Left lung (tissue), 10 donors: ENCODE measurements around the gene LRIG1. TPM values are rescaled to one million over a fixed set of nuclear protein-coding genes. Genes with fewer than 3 reads are reported as not detected.

ENCODE experiments used
- ATAC-seq: fragments of 200-7000 bp; cut with Tn5 transposase; one replicate; pipeline ENCODE4 v1.9.1; 2020; ENCODE audit warnings: moderate library complexity
- DNase-seq, 4 donors: peaks; one replicate each; pipeline ENCODE4 v3.0.0-alpha.2; 2013 to 2020
- H3K27ac ChIP-seq, 2 donors: fragments of 200-600 bp; sonication (generic) in 1 of 2; one replicate each; pipeline versions ENCODE4 v1.5.0 to v1.8.0; 2020 to 2021
- H3K27me3 ChIP-seq, 2 donors: fragments of 200-600 bp; sonication (generic) in 1 of 2; one replicate each; pipeline versions ENCODE4 v1.5.0 to v1.8.0; 2020 to 2021
- H3K36me3 ChIP-seq, 2 donors: fragments of 200-600 bp; sonication (generic) in 1 of 2; one replicate each; pipeline versions ENCODE4 v1.5.0 to v1.8.0; 2020 to 2021
- H3K4me1 ChIP-seq, 2 donors: fragments of 200-600 bp; one replicate each; pipeline ENCODE4 v1.8.0; 2021
- H3K4me3 ChIP-seq, 2 donors: fragments of 200-600 bp; sonication (generic) in 1 of 2; one replicate each; pipeline versions ENCODE4 v1.5.0 to v1.8.0; 2020 to 2021; ENCODE audit warnings: mild to moderate bottlenecking in 1 of 2
- H3K9me3 ChIP-seq, 2 donors: fragments of 200-600 bp; sonication (generic) in 1 of 2; one replicate each; pipeline versions ENCODE4 v1.5.0 to v1.8.0; 2020 to 2021
- intact Hi-C, 2 donors: fragments of 100-400 bp; cut with DNase I; formaldehyde crosslinking; loops; one replicate each; pipeline versions ENCODE4 v1.11.2 to v1.14.2; 2022
- polyA plus RNA-seq, 6 donors: library from polyadenylated mRNA; unstranded; fragments of 120-200 nt; gene quantifications; one replicate each; pipeline ENCODE4 v1.2.1, GENCODE V29; 2013; ENCODE audit not compliant: insufficient read length in 6 of 6
- total RNA-seq, 2 donors: library from RNA; stranded (reverse); fragmentation: NEBNext Ultra II Directional; extraction: Animal tissue kit (Norgen Biotek cat#: 25700); gene quantifications; one replicate each; pipeline ENCODE4 v1.2.1, GENCODE V29; 2021
- TF ChIP-seq, protein P1 (sequence below), 2 donors: fragments of 200-600 bp; sonication (generic) in 1 of 2; IDR thresholded peaks; one replicate each; pipeline versions ENCODE4 v1.5.0 to v1.8.0; 2021; ENCODE audit warnings: antibody characterized with exemption in 2 of 2
- donor health status: DM: no; HTN: yes; CAD: no.
- donor health status: DM: no; HTN: no; CAD: no.

The LRIG1 gene
- total and polyA plus RNA-seq, 8 donors: 32.6 to 42.7 (median 35.7) TPM

DNA sequence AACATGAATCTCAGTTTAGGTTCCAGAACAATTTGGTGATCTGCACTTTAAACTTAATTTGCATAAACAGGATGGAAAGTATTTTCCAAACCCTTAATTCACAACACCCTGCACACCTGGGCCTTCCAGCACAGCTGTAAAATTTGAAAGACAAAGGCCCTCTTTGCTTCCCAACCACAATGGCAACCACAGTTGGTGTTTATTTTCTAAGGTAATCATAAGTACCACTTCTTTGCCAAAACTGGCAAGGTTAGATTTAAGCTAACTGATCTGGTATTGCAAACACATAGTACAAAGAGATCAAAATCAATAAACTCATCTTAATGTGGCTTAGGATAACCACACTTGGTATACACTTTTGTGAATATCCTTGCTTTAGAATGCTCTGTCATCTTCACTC is 4.1 kb downstream of the LRIG1 start:
- Histone ChIP-seq H3K4me1 (peaks cover 27 to 69% of the 10 kb centered on the region in 2 donors), H3K9me3 (no peaks in the 10 kb centered on the region), H3K27me3 (no peaks in the 10 kb centered on the region), H3K27ac (peak overlapping the region in 1 of 2 donors; percentile 9), H3K36me3 (no peaks in the 10 kb centered on the region), H3K4me3 (no peak overlapping the region)
- DNase-seq (no peak), ATAC-seq (no peak)
- TF ChIP-seq, protein P1, sequence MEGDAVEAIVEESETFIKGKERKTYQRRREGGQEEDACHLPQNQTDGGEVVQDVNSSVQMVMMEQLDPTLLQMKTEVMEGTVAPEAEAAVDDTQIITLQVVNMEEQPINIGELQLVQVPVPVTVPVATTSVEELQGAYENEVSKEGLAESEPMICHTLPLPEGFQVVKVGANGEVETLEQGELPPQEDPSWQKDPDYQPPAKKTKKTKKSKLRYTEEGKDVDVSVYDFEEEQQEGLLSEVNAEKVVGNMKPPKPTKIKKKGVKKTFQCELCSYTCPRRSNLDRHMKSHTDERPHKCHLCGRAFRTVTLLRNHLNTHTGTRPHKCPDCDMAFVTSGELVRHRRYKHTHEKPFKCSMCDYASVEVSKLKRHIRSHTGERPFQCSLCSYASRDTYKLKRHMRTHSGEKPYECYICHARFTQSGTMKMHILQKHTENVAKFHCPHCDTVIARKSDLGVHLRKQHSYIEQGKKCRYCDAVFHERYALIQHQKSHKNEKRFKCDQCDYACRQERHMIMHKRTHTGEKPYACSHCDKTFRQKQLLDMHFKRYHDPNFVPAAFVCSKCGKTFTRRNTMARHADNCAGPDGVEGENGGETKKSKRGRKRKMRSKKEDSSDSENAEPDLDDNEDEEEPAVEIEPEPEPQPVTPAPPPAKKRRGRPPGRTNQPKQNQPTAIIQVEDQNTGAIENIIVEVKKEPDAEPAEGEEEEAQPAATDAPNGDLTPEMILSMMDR (IDR thresholded peaks at IDR 0.05): no peak
- intact Hi-C loops: no loop called here

DNA sequence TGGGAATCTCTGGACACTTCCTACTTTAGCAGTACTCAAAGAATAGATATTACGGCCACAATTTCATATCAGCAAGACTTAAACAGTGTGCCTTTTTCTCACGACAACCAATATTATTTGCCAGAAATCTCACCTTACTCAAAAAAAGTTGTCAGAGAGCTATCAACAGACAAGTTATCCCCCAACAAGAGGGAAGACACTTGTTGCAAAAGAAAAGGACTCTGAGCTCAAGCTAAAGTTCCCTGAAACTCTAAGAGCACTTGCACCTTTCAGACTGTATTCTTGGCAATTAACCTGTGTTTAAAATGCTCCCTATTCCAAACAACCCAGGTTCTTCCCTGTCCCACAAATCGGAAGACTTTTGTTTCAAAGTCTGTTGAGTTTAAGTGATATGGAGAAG is 4.5 kb downstream of the LRIG1 start:
- no peak for DNase-seq

DNA sequence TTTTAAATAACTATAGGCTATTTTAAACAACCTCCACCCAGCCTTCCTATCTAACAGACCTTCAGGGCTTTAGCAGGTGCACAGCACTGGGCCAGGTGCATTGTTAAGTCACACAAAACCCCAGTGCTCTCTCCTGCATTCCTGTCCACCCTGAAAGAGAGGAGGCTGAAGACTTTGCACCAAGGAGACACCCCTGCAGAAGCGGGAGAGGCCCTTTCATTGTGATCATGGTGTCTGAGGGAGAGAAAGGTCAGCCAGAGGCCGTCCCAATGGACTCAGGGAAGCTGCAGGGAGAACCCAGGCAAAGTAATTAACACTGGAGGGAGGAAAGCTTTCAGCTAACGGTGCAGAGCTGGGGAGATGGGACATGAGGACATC is 5.2 kb downstream of the LRIG1 start:
- H3K27me3 ChIP-seq: no peaks in the 10 kb centered on the region
- intact Hi-C loops: no loop called here
- H3K4me1 ChIP-seq: peaks cover 36 to 75% of the 10 kb centered on the region in 2 donors
- DNase-seq (no peak), ATAC-seq (no peak)
- H3K27ac ChIP-seq: no peak overlapping the region
- no peaks in the 10 kb centered on the region for H3K36me3 ChIP-seq
- TF ChIP-seq, protein P1 (IDR thresholded peaks at IDR 0.05): no peak
- H3K4me3 ChIP-seq: no peak overlapping the region
- no peaks in the 10 kb centered on the region for H3K9me3 ChIP-seq

More for the DNA sequence above, 4.5 kb downstream of the LRIG1 start:
- H3K36me3 ChIP-seq: no peaks in the 10 kb centered on the region
- H3K9me3 ChIP-seq: no peaks in the 10 kb centered on the region
- TF ChIP-seq, protein P1 (IDR thresholded peaks at IDR 0.05): no peak
- H3K27ac ChIP-seq: no peak overlapping the region
- H3K4me3 ChIP-seq: no peak overlapping the region
- ATAC-seq: no peak
- no peaks in the 10 kb centered on the region for H3K27me3 ChIP-seq
- peaks cover 30 to 69% of the 10 kb centered on the region in 2 donors for H3K4me1 ChIP-seq
- intact Hi-C loops: no loop called here

DNA sequence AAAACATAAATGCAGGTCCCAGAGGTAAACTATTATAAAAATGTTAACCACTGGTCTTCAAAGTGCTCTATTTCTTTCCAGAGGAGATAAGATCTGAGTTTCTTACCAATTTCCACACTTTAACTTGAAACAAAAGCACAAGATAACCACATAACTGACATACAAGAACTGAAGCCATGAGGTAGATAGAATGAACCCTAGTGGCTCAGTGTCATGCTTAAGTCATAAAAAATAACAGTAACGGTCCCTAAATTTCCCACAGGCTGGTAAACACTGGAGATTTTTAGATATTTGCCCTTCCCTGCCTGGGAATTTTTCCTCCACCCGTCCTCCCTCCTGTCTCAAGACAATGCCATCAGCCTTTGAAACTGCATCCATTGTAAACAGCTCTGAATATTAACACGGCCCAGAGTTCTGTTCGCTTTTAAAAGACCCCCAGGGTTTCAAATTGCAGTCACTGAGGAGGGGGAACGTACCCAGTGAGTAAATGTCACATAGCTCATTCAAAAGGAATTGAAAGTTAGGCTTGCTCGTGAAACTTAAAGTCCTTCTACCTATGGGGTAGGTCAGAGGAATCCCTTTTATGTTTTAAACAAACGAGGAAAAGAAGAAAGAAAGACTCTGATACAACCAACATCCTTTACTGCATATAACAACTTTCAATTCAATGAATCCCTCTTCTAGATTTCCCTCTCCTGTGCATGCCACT is 5.7 kb downstream of the LRIG1 start:
- TF ChIP-seq, protein P1 (IDR thresholded peaks at IDR 0.05): no peak
- ATAC-seq: no peak
- intact Hi-C loops: no loop called here
- Histone ChIP-seq H3K9me3 (no peaks in the 10 kb centered on the region), H3K27ac (no peak overlapping the region), H3K4me3 (no peak overlapping the region), H3K4me1 (peaks cover 40 to 81% of the 10 kb centered on the region in 2 donors), H3K27me3 (no peaks in the 10 kb centered on the region), H3K36me3 (no peaks in the 10 kb centered on the region)
- DNase-seq: no peak

DNA sequence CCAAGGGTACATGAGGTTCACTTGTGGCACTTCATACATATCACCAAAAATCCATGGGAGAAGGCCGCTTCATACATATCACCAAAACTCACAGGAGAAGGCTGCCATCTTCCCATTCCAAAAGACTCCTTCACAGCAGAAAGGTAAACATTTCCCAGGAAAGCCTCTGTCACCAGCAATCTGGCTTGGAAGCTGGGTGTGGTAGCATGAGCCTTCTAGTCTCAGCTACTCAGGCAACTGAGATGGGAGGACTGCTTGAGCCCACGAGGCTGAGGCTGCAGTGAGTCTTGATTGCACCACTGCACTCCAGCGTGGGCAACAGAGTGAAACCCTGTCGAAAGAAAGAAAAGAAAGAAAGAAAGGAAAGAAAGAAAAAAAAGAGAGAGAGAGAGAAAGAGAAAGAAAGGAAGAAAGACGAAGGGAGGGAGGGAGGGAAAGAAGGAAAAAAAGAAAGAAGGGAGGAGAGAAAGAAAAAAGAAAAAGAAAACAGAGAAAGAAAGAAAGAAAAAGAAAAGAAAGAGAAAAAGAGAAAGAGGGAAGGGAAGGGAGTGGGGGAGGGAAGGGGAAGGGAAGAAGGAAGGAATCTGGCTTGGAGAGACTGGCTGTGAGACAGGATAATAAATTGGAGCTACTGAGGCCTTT is 7.2 kb downstream of the LRIG1 start:
- Histone ChIP-seq H3K4me1 (peaks cover 39 to 77% of the 10 kb centered on the region in 2 donors), H3K9me3 (no peaks in the 10 kb centered on the region), H3K4me3 (no peak overlapping the region), H3K36me3 (no peaks in the 10 kb centered on the region), H3K27ac (peak overlapping the region in 1 of 2 donors; percentile 19), H3K27me3 (no peaks in the 10 kb centered on the region)
- no peak for DNase-seq
- TF ChIP-seq, protein P1 (IDR thresholded peaks at IDR 0.05): no peak
- ATAC-seq: peak; percentile 21
- intact Hi-C loops: no loop called here
